ENCODE measurements around the gene PPP2R2B. TPM values are rescaled to one million over a fixed set of nuclear protein-coding genes. Genes with fewer than 3 reads are reported as not detected.

The PPP2R2B gene
- 0.35 to 0.74 TPM in 2 of 3 replicates, not detected in the other for total RNA-seq
- long read RNA-seq: 0 reads

DNA sequence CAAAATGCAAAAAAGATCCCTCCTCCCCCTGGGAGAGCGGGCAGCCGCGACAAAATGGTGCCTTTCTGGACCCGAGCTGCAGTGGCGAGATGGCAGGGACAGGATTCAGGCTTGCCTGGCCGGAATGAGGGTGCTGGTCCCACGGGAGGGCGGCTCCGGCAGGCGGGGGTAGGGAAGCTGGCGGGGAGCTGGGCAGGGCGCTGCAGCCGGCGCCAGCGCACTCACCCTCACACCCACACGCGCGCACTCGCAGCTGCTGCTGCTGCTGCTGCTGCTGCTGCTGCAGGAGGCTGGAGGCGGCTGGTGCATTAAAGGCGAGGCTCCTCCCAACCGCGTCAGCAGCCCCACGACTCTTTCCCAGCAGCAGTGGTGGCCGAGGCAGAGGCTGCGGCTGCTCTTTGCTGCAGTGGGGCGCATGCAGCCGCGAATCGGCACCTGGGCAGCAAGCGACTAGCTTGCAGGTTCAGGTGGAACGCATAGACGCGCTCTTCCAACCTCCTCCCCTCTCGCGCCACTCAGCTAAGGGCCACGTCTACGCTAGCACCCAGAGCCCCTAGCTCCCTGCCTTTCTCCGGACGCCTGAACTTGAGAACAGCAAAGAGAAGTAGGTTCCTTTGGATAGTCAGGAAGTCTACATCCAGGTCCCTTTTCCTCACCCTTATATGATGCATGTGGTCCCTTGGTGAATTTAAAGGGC lies at the start of gene PPP2R2B:
TSS of gene PPP2R2B (minus strand) at position 282 of the 697 bp plus-strand sequence.
- Mint-ChIP-seq H3K9me3 (ENCODE audit: low read depth) (no peaks in the 10 kb centered on the region), H3K4me3 (ENCODE audit: unreplicated experiment) (peak within 1 kb of the TSS; percentile 77), H3K27ac (ENCODE audit: unreplicated experiment) (no peak within 1 kb of the TSS), H3K36me3 (ENCODE audit: low read depth) (no peaks in the 10 kb centered on the region), H3K27me3 (ENCODE audit: low read depth) (peaks cover 35% of the 10 kb centered on the region), H3K4me1 (ENCODE audit: low read depth) (peaks cover 16% of the 10 kb centered on the region)
- TF ChIP-seq, protein P1, sequence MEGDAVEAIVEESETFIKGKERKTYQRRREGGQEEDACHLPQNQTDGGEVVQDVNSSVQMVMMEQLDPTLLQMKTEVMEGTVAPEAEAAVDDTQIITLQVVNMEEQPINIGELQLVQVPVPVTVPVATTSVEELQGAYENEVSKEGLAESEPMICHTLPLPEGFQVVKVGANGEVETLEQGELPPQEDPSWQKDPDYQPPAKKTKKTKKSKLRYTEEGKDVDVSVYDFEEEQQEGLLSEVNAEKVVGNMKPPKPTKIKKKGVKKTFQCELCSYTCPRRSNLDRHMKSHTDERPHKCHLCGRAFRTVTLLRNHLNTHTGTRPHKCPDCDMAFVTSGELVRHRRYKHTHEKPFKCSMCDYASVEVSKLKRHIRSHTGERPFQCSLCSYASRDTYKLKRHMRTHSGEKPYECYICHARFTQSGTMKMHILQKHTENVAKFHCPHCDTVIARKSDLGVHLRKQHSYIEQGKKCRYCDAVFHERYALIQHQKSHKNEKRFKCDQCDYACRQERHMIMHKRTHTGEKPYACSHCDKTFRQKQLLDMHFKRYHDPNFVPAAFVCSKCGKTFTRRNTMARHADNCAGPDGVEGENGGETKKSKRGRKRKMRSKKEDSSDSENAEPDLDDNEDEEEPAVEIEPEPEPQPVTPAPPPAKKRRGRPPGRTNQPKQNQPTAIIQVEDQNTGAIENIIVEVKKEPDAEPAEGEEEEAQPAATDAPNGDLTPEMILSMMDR (IDR thresholded peaks at IDR 0.05): no peak
- peak; percentile 90 for DNase-seq (ENCODE audit: low spot score)

DNA sequence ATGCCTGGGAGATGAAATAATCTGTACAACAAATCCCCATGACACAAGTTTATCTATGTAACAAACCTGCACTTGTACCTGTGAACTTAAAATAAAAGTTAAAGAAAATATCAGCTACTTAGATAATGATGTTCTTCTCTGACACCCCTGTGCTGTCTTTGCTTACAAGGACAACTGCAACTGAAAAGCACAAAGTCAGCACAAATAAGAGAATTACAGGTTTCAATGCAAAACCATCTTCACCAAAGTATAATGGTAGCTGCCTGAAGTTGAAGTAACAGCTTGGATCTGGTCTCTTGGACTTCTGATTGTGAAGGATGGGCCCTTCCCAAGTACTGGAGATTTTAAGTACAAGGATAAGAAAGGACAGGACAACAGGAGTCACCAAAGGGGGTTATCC lies 45.6 kb upstream of the PPP2R2B start:
- Mint-ChIP-seq H3K9me3 (ENCODE audit: low read depth) (no peaks in the 10 kb centered on the region), H3K36me3 (ENCODE audit: low read depth) (no peaks in the 10 kb centered on the region), H3K4me3 (ENCODE audit: unreplicated experiment) (no peak overlapping the region), H3K27ac (ENCODE audit: unreplicated experiment) (no peak overlapping the region), H3K4me1 (ENCODE audit: low read depth) (no peaks in the 10 kb centered on the region), H3K27me3 (ENCODE audit: low read depth) (peaks cover 16% of the 10 kb centered on the region)
- TF ChIP-seq, protein P1 (IDR thresholded peaks at IDR 0.05): no peak
- no peak for DNase-seq (ENCODE audit: low spot score)

DNA sequence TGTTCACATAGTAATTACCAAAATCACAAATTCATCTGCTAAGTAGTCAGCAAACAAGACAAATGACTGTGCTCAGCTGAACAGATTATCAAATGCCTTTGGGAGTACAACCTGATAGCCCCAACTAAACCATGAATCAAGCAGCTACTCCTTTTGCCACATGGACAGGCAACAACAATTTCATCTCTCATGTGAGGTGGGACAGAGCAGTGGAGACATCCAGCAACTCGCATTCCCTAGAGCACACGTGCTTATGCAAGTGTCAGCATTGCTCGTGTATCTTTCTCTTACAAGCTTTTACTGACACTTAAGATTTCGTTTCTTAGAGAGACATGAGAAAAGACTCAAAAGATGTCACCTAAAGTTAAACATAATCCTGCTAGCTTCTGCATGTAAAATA lies 42.7 kb upstream of the PPP2R2B start:
- no peak for DNase-seq (ENCODE audit: low spot score)
- TF ChIP-seq, protein P1 (IDR thresholded peaks at IDR 0.05): no peak
- no peaks in the 10 kb centered on the region for H3K4me1 Mint-ChIP-seq (ENCODE audit: low read depth)
- peaks cover 17% of the 10 kb centered on the region for H3K27me3 Mint-ChIP-seq (ENCODE audit: low read depth)
- no peaks in the 10 kb centered on the region for H3K9me3 Mint-ChIP-seq (ENCODE audit: low read depth)
- no peak overlapping the region for H3K4me3 Mint-ChIP-seq (ENCODE audit: unreplicated experiment)
- H3K27ac Mint-ChIP-seq (ENCODE audit: unreplicated experiment): no peak overlapping the region
- no peaks in the 10 kb centered on the region for H3K36me3 Mint-ChIP-seq (ENCODE audit: low read depth)

DNA sequence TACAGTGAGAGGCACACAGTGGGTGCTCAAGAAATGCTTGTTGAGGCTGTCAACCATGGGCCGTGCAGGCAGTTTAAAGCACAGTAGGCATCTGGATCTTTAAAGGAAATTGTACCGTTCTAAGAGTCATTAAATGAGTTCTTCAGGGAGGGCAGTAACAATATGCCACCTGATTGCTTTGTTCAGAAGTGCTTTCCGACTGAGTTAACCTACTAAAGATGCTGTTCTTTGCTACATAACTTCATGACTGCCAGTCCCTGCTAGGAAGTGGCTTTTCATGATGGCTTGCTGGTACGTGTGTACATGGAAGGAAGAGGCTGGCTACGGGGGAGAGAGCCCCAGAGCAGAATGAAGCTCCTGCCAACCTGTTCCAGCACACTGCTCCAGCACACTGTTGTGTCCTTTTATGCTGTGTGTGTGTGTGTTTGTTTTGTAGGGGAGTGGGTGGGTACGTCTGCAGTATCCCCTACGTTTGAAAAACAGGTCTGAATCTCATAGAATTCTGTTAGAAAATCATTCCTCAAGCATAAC lies 41.9 kb upstream of the PPP2R2B start:
- Mint-ChIP-seq H3K27ac (ENCODE audit: unreplicated experiment) (no peak overlapping the region), H3K36me3 (ENCODE audit: low read depth) (no peaks in the 10 kb centered on the region), H3K4me1 (ENCODE audit: low read depth) (no peaks in the 10 kb centered on the region), H3K27me3 (ENCODE audit: low read depth) (peaks cover 22% of the 10 kb centered on the region), H3K4me3 (ENCODE audit: unreplicated experiment) (no peak overlapping the region), H3K9me3 (ENCODE audit: low read depth) (no peaks in the 10 kb centered on the region)
- DNase-seq (ENCODE audit: low spot score): no peak
- TF ChIP-seq, protein P1 (IDR thresholded peaks at IDR 0.05): no peak

DNA sequence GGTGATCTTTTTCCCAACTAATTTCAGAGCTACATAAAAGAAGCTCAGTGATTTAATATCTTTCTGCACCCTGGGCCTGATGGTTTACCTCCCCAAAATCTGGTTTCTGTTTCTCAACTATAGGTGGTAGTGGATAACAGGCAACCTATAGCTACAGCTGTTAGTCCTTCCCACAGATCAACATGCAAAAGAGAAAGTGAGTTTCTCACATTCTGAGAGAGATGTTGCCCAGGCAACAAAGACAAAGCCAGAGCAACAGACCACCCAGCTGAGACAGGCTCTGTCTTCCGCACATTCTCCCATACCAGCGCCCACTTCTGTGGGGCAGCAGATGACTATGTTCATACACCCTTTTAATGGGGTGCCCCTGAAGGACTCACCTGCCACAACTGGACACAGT lies 40.7 kb upstream of the PPP2R2B start:
- peaks cover 25% of the 10 kb centered on the region for H3K27me3 Mint-ChIP-seq (ENCODE audit: low read depth)
- no peaks in the 10 kb centered on the region for H3K9me3 Mint-ChIP-seq (ENCODE audit: low read depth)
- no peaks in the 10 kb centered on the region for H3K36me3 Mint-ChIP-seq (ENCODE audit: low read depth)
- no peaks in the 10 kb centered on the region for H3K4me1 Mint-ChIP-seq (ENCODE audit: low read depth)
- no peak overlapping the region for H3K4me3 Mint-ChIP-seq (ENCODE audit: unreplicated experiment)
- no peak overlapping the region for H3K27ac Mint-ChIP-seq (ENCODE audit: unreplicated experiment)
- TF ChIP-seq, protein P1 (IDR thresholded peaks at IDR 0.05): no peak
- DNase-seq (ENCODE audit: low spot score): no peak
